BJ (cell line): ENCODE data around the gene PCDH9. TPM values are rescaled to one million over a fixed set of nuclear protein-coding genes. Genes with fewer than 3 reads are reported as not detected.
A peak's percentile ranks its signal among the peaks of the same experiment; 100 is the strongest.

Experiments
- CTCF ChIA-PET: fragments of 350-600 bp; formaldehyde crosslinking; extraction: SDS; loops from one replicate; lab custom pipeline; 2021; ENCODE audit warnings: antibody characterized with exemption, inconsistent platforms; lab: Yijun Ruan, JAX
- POLR2A ChIA-PET: fragments of 300-600 bp; sonication (Branson Sonifier 250); formaldehyde crosslinking; extraction: SDS; loops from one replicate; lab custom pipeline; 2021; ENCODE audit warnings: antibody characterized with exemption; lab: Charles Lee
- DNase-seq: peaks from one replicate; pipeline ENCODE4 v3.0.0-alpha.2; 2011; ENCODE audit warnings: low read depth
- H3K27me3 ChIP-seq: 2 replicates; pipeline ENCODE4 v1.6.0; 2011; ENCODE audit warnings: low read length; ENCODE audit not compliant: control insufficient read depth, insufficient read depth
- H3K36me3 ChIP-seq: 2 replicates; pipeline ENCODE4 v1.5.1; 2011; ENCODE audit warnings: low read length; ENCODE audit not compliant: control insufficient read depth, insufficient read depth
- H3K4me3 ChIP-seq: 2 replicates; pipeline ENCODE4 v1.5.1; 2011; ENCODE audit warnings: low read depth, mild to moderate bottlenecking, control low read depth, low read length
- CTCF ChIP-seq: IDR thresholded peaks from 2 replicates; pipeline ENCODE4 v1.5.1; 2011; ENCODE audit warnings: low read depth, mild to moderate bottlenecking, control low read depth, inconsistent platforms, low read length, moderate library complexity; ENCODE audit not compliant: insufficient read depth
- polyA plus RNA-seq: library from polyadenylated mRNA; depleted of rRNA; stranded (reverse); fragments of >200 nt; gene quantifications from 2 replicates; pipeline ENCODE4 v1.2.3, GENCODE V29; 2011

Gene PCDH9
- polyA plus RNA-seq, 1 experiment: 2.3 TPM

DNA sequence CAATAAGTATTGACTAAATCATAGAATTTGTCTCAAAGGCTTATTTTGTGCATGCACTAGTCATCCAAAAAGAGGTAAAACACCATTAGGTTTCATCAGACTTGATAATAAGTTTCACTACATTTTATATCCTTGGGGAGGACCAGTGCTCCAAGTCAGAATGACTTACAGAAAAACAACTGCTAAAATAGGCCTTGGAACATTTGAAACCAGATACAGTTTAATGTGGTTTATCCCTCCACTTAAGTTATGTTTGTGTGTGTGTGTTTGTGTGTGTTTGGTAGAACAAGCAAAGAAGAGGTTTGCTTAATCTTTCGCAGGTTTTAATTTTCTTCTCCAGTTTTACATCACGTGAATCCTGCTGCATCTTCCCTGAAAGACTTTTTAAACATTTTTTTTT is 570.9 kb downstream of the PCDH9 start:
- POLR2A ChIA-PET: no interaction called here
- DNase-seq: no peak
- CTCF ChIA-PET: interaction anchor here (1.4 kb wide), 1 partner anchor 92 kb away, joined by 3 read pairs; no protein-coding TSS in a partner anchor
- no peak for TF ChIP-seq CTCF
- H3K4me3 ChIP-seq: no peak overlapping the region
- H3K36me3 ChIP-seq: no peaks in the 10 kb centered on the region
- H3K27me3 ChIP-seq: no peaks in the 10 kb centered on the region

- Histone ChIP-seq H3K27me3 (no peaks in the 10 kb centered on the region), H3K4me3 (no peak overlapping the region), H3K36me3 (no peaks in the 10 kb centered on the region)
- ChIA-PET POLR2A (interaction anchor here (0.6 kb wide), 1 partner anchor 12 kb away, joined by 3 read pairs; no protein-coding TSS in a partner anchor), CTCF (interaction anchor here (0.7 kb wide), 1 partner anchor 33 kb away, joined by 3 read pairs; no protein-coding TSS in a partner anchor)
- no peak for TF ChIP-seq CTCF
- peak; percentile 94 for DNase-seq
Observed at GRCh38 chr13:66657165-66657881, 572.8 kb downstream of the PCDH9 start.

DNA sequence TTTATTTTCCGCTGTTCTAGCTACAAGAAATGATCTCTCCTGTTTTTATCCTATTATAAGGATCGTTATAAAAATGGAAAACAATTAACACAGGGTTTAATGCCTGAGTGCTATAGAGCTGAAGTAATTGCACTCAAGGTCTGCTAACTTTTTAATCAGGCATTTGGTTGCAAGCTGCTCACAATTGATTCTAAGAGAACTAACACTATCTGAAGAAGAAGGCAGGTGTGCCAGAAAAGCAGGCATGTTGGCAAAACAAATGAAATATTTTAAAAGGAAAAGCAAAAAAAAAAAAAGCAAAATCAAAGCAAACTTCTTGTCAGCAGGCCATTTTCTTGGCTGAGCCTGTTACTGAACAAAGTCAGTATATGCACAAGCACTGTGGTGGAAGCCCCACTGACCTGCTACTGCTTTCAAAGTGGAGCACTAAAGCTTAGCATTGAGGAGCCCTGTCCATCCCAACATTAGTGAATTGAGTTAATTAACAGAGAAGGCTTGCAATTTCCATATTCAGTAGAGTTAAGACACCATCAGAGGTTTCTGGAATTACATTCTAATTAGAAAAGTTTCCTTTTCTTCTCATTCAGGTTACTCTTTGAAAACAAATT is 574.2 kb downstream of the PCDH9 start:
- no peak for DNase-seq
- ChIA-PET POLR2A (no interaction called here), CTCF (interaction anchor here (0.6 to 1.3 kb wide), 3 partner anchors 9 to 582 kb away, joined by 3 to 4 read pairs (median 3); no protein-coding TSS in a partner anchor)
- no peaks in the 10 kb centered on the region for H3K27me3 ChIP-seq
- no peak for TF ChIP-seq CTCF
- H3K4me3 ChIP-seq: no peak overlapping the region
- H3K36me3 ChIP-seq: no peaks in the 10 kb centered on the region

- no peak overlapping the region for H3K4me3 ChIP-seq
- ChIA-PET CTCF (interaction anchor here (0.8 kb wide), 1 partner anchor 11 kb away, joined by 3 read pairs; no protein-coding TSS in a partner anchor), POLR2A (interaction anchor here (0.6 kb wide), 1 partner anchor 12 kb away, joined by 3 read pairs; no protein-coding TSS in a partner anchor)
- no peak for TF ChIP-seq CTCF
- H3K36me3 ChIP-seq: no peaks in the 10 kb centered on the region
- DNase-seq: no peak
- H3K27me3 ChIP-seq: no peaks in the 10 kb centered on the region
Observed at GRCh38 chr13:66644855-66645460, 585.2 kb downstream of the PCDH9 start.

GRCh38 chr13:66640231-66640630 is 589.9 kb downstream of the PCDH9 start:
- Histone ChIP-seq H3K36me3 (no peaks in the 10 kb centered on the region), H3K27me3 (no peaks in the 10 kb centered on the region), H3K4me3 (no peak overlapping the region)
- DNase-seq: no peak
- POLR2A ChIA-PET: no interaction called here
- TF ChIP-seq CTCF: no peak
- CTCF ChIA-PET: no interaction called here
